IMR-90 (cell line): ENCODE measurements around the gene PRPS1L1. TPM values are rescaled to one million over a fixed set of nuclear protein-coding genes. Genes with fewer than 3 reads are reported as not detected.

Experiments
- ATAC-seq: fragments of 200-7000 bp; cut with Tn5 transposase; 2 replicates; pipeline ENCODE4 v1.9.1; 2020; ENCODE audit warnings: low read depth, mild to moderate bottlenecking, moderate library complexity
- BruUV-seq: library from RNA; stranded (reverse); fragments of 400-500 nt; replicated peaks from 2 replicates; lab custom pipeline; 2021; lab: Mats Ljungman, UMichigan
- CTCF ChIA-PET: fragments of 300-600 bp; formaldehyde crosslinking; extraction: SDS; loops from one replicate; lab custom pipeline; 2021; ENCODE audit warnings: antibody characterized with exemption; lab: Yijun Ruan, JAX
- POLR2A ChIA-PET: fragments of 300-600 bp; sonication (Branson Sonifier 250); formaldehyde crosslinking; loops from one replicate; lab custom pipeline; 2022; ENCODE audit warnings: antibody characterized with exemption; ENCODE audit not compliant: unreplicated experiment; lab: Charles Lee
- DNase-seq: peaks from one replicate; pipeline ENCODE4 v3.0.0; 2013
- H2AFZ ChIP-seq: replicated peaks from 2 replicates; pipeline ENCODE3; 2013; ENCODE audit warnings: low read length, mild to moderate bottlenecking; ENCODE audit not compliant: poor library complexity
- H2AK5ac ChIP-seq: 2 replicates; pipeline ENCODE4 v1.6.1; 2013; ENCODE audit warnings: low read depth, low read length, inconsistent platforms
- H2AK9ac ChIP-seq: replicated peaks from 2 replicates; pipeline ENCODE3; 2013; ENCODE audit warnings: mild to moderate bottlenecking, low read depth, low read length, moderate library complexity; ENCODE audit not compliant: poor library complexity
- H2BK120ac ChIP-seq: 2 replicates; pipeline ENCODE4 v1.6.1; 2013; ENCODE audit warnings: low read depth, low read length, inconsistent platforms
- H2BK15ac ChIP-seq: 3 replicates; pipeline ENCODE4 v1.6.1; 2013; ENCODE audit warnings: low read depth, low read length, inconsistent platforms
- H2BK20ac ChIP-seq: 2 replicates; pipeline ENCODE4 v1.6.1; 2013; ENCODE audit warnings: low read depth, mild to moderate bottlenecking, inconsistent platforms, low read length, moderate library complexity
- H2BK5ac ChIP-seq: 2 replicates; pipeline ENCODE4 v1.6.1; 2013; ENCODE audit warnings: mild to moderate bottlenecking, low read depth, low read length, inconsistent platforms; ENCODE audit not compliant: poor library complexity, severe bottlenecking
- H3K14ac ChIP-seq: replicated peaks from 2 replicates; pipeline ENCODE4 v1.6.1; 2013; ENCODE audit warnings: low read depth, low read length, inconsistent platforms
- H3K18ac ChIP-seq: 2 replicates; pipeline ENCODE4 v1.6.1; 2013; ENCODE audit warnings: low read depth, low read length, control low read depth
- H3K23ac ChIP-seq: 2 replicates; pipeline ENCODE4 v1.6.1; 2013; ENCODE audit warnings: low read depth, low read length, inconsistent platforms
- H3K27ac ChIP-seq: 2 replicates; pipeline ENCODE4 v1.5.1; 2013; ENCODE audit warnings: mild to moderate bottlenecking, control low read depth, low read length; ENCODE audit not compliant: insufficient read depth
- H3K27me3 ChIP-seq: 2 replicates; pipeline ENCODE4 v1.6.1; 2013; ENCODE audit warnings: low read length; ENCODE audit not compliant: control insufficient read depth, insufficient read depth
- H3K36me3 ChIP-seq: 2 replicates; pipeline ENCODE4 v1.6.1; 2013; ENCODE audit warnings: low read length, mixed read lengths; ENCODE audit not compliant: control insufficient read depth, insufficient read depth
- H3K4ac ChIP-seq: 2 replicates; pipeline ENCODE4 v1.6.1; 2013; ENCODE audit warnings: low read depth, low read length, inconsistent platforms
- H3K4me1 ChIP-seq: 2 replicates; pipeline ENCODE4 v1.6.1; 2013; ENCODE audit warnings: low read length, mixed read lengths; ENCODE audit not compliant: control insufficient read depth, insufficient read depth
- H3K4me2 ChIP-seq: 2 replicates; pipeline ENCODE4 v1.6.1; 2013; ENCODE audit warnings: low read depth, mild to moderate bottlenecking, control low read depth, low read length, moderate library complexity
- H3K4me3 ChIP-seq: 2 replicates; pipeline ENCODE4 v1.5.1; 2013; ENCODE audit warnings: low read depth, mild to moderate bottlenecking, control low read depth, low read length, moderate library complexity; ENCODE audit not compliant: insufficient read depth
- H3K56ac ChIP-seq: 2 replicates; pipeline ENCODE4 v1.6.1; 2013; ENCODE audit warnings: low read length, inconsistent platforms; ENCODE audit not compliant: insufficient read depth; ENCODE audit errors: extremely low read depth
- H3K79me1 ChIP-seq, 2 experiments: 2 replicates each; pipeline ENCODE4 v1.6.1; 2013; ENCODE audit warnings: low read length in 2 of 2, inconsistent platforms in 1 of 2, low read depth in 1 of 2
- H3K9ac ChIP-seq: 2 replicates; pipeline ENCODE4 v1.6.1; 2013; ENCODE audit warnings: low read depth, low read length, control low read depth
- H3K9me1 ChIP-seq: 2 replicates; pipeline ENCODE4 v1.6.1; 2013; ENCODE audit warnings: low read length, inconsistent platforms; ENCODE audit not compliant: insufficient read depth
- H3K9me3 ChIP-seq: 2 replicates; pipeline ENCODE4 v1.6.1; 2013; ENCODE audit warnings: low read length; ENCODE audit not compliant: control insufficient read depth, insufficient read depth
- H4K20me1 ChIP-seq: 2 replicates; pipeline ENCODE4 v1.6.1; 2013; ENCODE audit warnings: low read length, inconsistent platforms; ENCODE audit not compliant: insufficient read depth
- H4K5ac ChIP-seq: 2 replicates; pipeline ENCODE4 v1.6.1; 2013; ENCODE audit warnings: mild to moderate bottlenecking, low read depth, low read length, control low read depth
- H4K8ac ChIP-seq, 2 experiments: 2 replicates each; pipeline ENCODE4 v1.6.1; 2013; ENCODE audit warnings: low read depth in 2 of 2, low read length in 2 of 2, control low read depth in 1 of 2, inconsistent platforms in 1 of 2
- H4K91ac ChIP-seq: 2 replicates; pipeline ENCODE4 v1.6.1; 2013; ENCODE audit warnings: low read depth, low read length, inconsistent platforms; ENCODE audit not compliant: insufficient read depth
- CEBPB ChIP-seq: IDR thresholded peaks from 2 replicates; pipeline ENCODE4 v1.6.1; 2012; ENCODE audit warnings: low read depth, low read length, improper control_type of control experiment
- CHD1 ChIP-seq: IDR thresholded peaks from 2 replicates; pipeline ENCODE4 v1.6.1; 2012; ENCODE audit warnings: low read depth, low read length, improper control_type of control experiment
- CTCF ChIP-seq: conservative IDR thresholded peaks from 2 replicates; pipeline ENCODE4 v1.5.1; 2012; ENCODE audit warnings: mild to moderate bottlenecking, low read depth, low read length, improper control_type of control experiment
- FOS ChIP-seq: fragments of 150-350 bp; IDR thresholded peaks from 2 replicates; pipeline ENCODE4 v1.6.1; 2016; ENCODE audit warnings: low read depth, low read length
- MAFK ChIP-seq: IDR thresholded peaks from 2 replicates; pipeline ENCODE4 v1.6.1; 2012; ENCODE audit warnings: low read depth, low read length, improper control_type of control experiment
- MAZ ChIP-seq: IDR thresholded peaks from 2 replicates; pipeline ENCODE4 v1.6.1; 2012; ENCODE audit warnings: low read depth, mild to moderate bottlenecking, low read length, improper control_type of control experiment, moderate library complexity, borderline replicate concordance
- MXI1 ChIP-seq: IDR thresholded peaks from 2 replicates; pipeline ENCODE4 v1.6.1; 2012; ENCODE audit warnings: low read depth, mild to moderate bottlenecking, low read length, moderate library complexity, borderline replicate concordance
- NFE2L2 ChIP-seq: fragments of 150-350 bp; IDR thresholded peaks from 2 replicates; pipeline ENCODE4 v1.6.1; 2016; ENCODE audit warnings: low read depth, mild to moderate bottlenecking, low read length
- POLR2A ChIP-seq: IDR thresholded peaks from 2 replicates; pipeline ENCODE4 v1.6.1; 2012; ENCODE audit warnings: mild to moderate bottlenecking, low read depth, low read length
- SMC3 ChIP-seq: fragments of 150-350 bp; IDR thresholded peaks from 2 replicates; pipeline ENCODE4 v1.6.1; 2016; ENCODE audit warnings: low read depth, mild to moderate bottlenecking, antibody characterized with exemption, low read length, moderate library complexity
- WGBS, 2 experiments: methylation state at CpG; one replicate each; pipeline versions ENCODE4 v1.1.5 to v1.1.7; 2013; ENCODE audit warnings: missing lambda C conversion rate in 2 of 2; ENCODE audit not compliant: insufficient read length in 1 of 2; ENCODE audit errors: extremely low coverage in 2 of 2; 5-methylcytosine and 5-hydroxymethylcytosine counted together
- dilution Hi-C: fragments of 300-500 bp; cut with HindIII; formaldehyde crosslinking; loops from one replicate; pipeline ENCODE4 v1.14.3; 2018; ENCODE audit warnings: low sequenced_read_pairs; ENCODE audit not compliant: unreplicated experiment
- in situ Hi-C: fragments of 300-500 bp; cut with MboI; formaldehyde crosslinking; loops from 3 replicates; pipeline ENCODE4 v1.14.3; 2019; ENCODE audit warnings: low sequenced_read_pairs, inconsistent platforms, mixed read lengths
- intact Hi-C: fragments of 100-400 bp; cut with micrococcal nuclease; formaldehyde crosslinking; loops from 2 replicates; pipeline ENCODE4 v1.10.0; 2022
- polyA plus RNA-seq, 3 experiments: library from polyadenylated mRNA; depleted of rRNA; stranded (reverse); fragments of >200 nt; gene quantifications; 2 replicates each; pipeline ENCODE4 v1.2.3, GENCODE V29; 2012; ENCODE audit warnings: low replicate concordance in 1 of 3
- total RNA-seq: library from RNA; depleted of rRNA; stranded (reverse); fragments of >200 nt; gene quantifications from 2 replicates; pipeline ENCODE4 v1.2.3, GENCODE V29; 2012
- TF ChIP-seq, protein P1 (sequence below): fragments of 150-350 bp; IDR thresholded peaks from 2 replicates; pipeline ENCODE4 v1.6.1; 2017; ENCODE audit warnings: mild to moderate bottlenecking, antibody characterized with exemption, low read length, low read depth

The PRPS1L1 gene
- total and polyA plus RNA-seq, 2 of the 4 experiments (the other 2 are of a cell fraction) = not detected

- Histone ChIP-seq H3K9me1 (no peaks in the 10 kb centered on the region), H3K4me3 (no peak overlapping the region), H3K27me3 (no peaks in the 10 kb centered on the region), H3K56ac (no peak overlapping the region; the same call in 1 of the 2 replicates), H2AFZ (no peak overlapping the region), H2BK5ac (peak overlapping the region; percentile 73), H2BK120ac (no peak overlapping the region), H3K9ac (no peak overlapping the region), H4K20me1 (no peaks in the 10 kb centered on the region), H2AK5ac (no peak overlapping the region), H3K79me1 (no peaks in the 10 kb centered on the region), H3K36me3 (no peaks in the 10 kb centered on the region), H3K4me1 (peaks cover 2% of the 10 kb centered on the region), H4K5ac (no peak overlapping the region), H3K4me2 (peak overlapping the region; percentile 59; the same call in 1 of the 2 replicates), H3K9me3 (no peaks in the 10 kb centered on the region), H4K8ac (peak overlapping the region in 1 of 2 experiments; percentile 53; a peak in 1 of 4 replicates), H2BK15ac (no peak overlapping the region), H3K23ac (no peak overlapping the region), H3K27ac (peak overlapping the region; percentile 49; the same call in 1 of the 2 replicates), H4K91ac (no peak overlapping the region), H2BK20ac (peak overlapping the region; percentile 27; the same call in 1 of the 2 replicates), H2AK9ac (no peak overlapping the region), H3K4ac (no peak overlapping the region), H3K14ac (no peak overlapping the region), H3K18ac (peak overlapping the region; percentile 60)
- no peak for TF ChIP-seq CHD1
- no peak for TF ChIP-seq MAFK
- TF ChIP-seq CEBPB = no peak
- no peak for TF ChIP-seq NFE2L2
- TF ChIP-seq MAZ = no peak
- TF ChIP-seq CTCF = no peak
- TF ChIP-seq MXI1 = no peak
- TF ChIP-seq, protein P1, sequence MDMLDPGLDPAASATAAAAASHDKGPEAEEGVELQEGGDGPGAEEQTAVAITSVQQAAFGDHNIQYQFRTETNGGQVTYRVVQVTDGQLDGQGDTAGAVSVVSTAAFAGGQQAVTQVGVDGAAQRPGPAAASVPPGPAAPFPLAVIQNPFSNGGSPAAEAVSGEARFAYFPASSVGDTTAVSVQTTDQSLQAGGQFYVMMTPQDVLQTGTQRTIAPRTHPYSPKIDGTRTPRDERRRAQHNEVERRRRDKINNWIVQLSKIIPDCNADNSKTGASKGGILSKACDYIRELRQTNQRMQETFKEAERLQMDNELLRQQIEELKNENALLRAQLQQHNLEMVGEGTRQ = no peak
- TF ChIP-seq POLR2A = no peak
- no peak for TF ChIP-seq FOS
- TF ChIP-seq SMC3 = no peak
- ChIA-PET CTCF (no interaction called here), POLR2A (no interaction called here)
- 100% methylated on average over 2 of the region's 5 CpGs; no CpG with 5 or more reads in 1 of the 2 experiments for WGBS, 2 experiments
- in situ Hi-C loops (no loop called here), intact Hi-C loops (no loop called here), dilution Hi-C loops (no loop called here)
- no TSS peak for BruUV-seq
- peak; percentile 90 for DNase-seq
- ATAC-seq = peak; percentile 96
Observed at GRCh38 chr7:18040196-18040595, 12.6 kb upstream of the PRPS1L1 start.
